ENCODE measurements around the gene TMEM209. TPM values are rescaled to one million over a fixed set of nuclear protein-coding genes. Genes with fewer than 3 reads are reported as not detected.
"Not testable (repeated sequence)": the region's sequence is repeated elsewhere in the genome, so short reads cannot be mapped to it uniquely, and the experiment has no call there.

TMEM209 gene
- total RNA-seq, 6 experiments from 2014 or later, result 5.8 to 10.9 (median 8.9) TPM

DNA sequence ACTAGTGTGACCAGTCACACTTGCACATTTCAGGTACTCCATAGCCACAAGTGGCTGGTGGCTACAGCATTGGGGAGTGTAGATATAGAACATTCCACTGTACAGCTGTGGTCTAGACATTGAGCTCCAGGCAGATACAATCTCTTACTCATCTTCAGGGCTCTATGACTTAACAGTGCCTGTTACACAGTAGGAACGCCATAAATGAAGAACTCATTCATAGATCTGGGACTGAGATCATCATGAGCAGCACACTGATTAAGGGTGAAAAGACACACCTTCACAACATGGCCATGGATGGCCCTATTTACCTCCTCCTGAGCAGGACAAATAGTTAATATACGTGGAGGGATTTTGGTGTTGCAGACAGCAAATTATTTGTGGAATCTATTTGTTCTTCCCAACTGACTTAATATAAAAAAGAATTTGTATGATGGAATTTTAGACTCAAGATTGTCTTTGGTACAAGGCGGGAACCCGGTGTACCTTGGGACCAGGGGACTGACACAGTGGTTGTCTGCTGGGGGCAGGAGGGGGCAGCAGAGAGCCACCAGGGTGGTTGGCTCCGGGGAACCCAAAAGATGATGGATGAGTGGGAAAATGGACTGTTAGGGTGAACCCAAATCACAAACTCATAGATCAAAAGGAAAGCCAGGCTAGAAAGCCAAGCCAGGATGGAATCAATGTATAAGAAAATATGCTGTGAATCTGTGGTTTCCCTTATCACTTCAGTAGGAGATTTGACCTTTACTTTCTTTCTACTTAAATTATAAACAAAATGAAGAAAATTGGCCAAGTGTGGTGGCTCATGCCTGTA, 37.2 kb upstream of the TMEM209 start:
- DNase-seq, result peak; percentile 69 to 75 (median 71)
- Histone ChIP-seq H3K4me1 (no peaks in the 10 kb centered on the region), H3K27ac (no peak overlapping the region), H3K9me3 (no peaks in the 10 kb centered on the region), H3K27me3 (no peaks in the 10 kb centered on the region), H3K4me3 (no peak overlapping the region), H3K36me3 (no peaks in the 10 kb centered on the region)
- intact Hi-C loops (cut with DNase I), result no loop called here
- TF ChIP-seq, protein P1, sequence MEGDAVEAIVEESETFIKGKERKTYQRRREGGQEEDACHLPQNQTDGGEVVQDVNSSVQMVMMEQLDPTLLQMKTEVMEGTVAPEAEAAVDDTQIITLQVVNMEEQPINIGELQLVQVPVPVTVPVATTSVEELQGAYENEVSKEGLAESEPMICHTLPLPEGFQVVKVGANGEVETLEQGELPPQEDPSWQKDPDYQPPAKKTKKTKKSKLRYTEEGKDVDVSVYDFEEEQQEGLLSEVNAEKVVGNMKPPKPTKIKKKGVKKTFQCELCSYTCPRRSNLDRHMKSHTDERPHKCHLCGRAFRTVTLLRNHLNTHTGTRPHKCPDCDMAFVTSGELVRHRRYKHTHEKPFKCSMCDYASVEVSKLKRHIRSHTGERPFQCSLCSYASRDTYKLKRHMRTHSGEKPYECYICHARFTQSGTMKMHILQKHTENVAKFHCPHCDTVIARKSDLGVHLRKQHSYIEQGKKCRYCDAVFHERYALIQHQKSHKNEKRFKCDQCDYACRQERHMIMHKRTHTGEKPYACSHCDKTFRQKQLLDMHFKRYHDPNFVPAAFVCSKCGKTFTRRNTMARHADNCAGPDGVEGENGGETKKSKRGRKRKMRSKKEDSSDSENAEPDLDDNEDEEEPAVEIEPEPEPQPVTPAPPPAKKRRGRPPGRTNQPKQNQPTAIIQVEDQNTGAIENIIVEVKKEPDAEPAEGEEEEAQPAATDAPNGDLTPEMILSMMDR (IDR thresholded peaks at IDR 0.05), result peak; percentile 75 to 89 (median 79)
- no peak for TF ChIP-seq POLR2A (IDR thresholded peaks at IDR 0.05)
- 17% methylated on average over 5 of the region's 5 CpGs for WGBS (ENCODE audit: insufficient coverage, low coverage, low lambda C conversion rate, missing lambda C conversion rate)
- ATAC-seq, result peak; percentile 92 to 97 (median 94)

DNA sequence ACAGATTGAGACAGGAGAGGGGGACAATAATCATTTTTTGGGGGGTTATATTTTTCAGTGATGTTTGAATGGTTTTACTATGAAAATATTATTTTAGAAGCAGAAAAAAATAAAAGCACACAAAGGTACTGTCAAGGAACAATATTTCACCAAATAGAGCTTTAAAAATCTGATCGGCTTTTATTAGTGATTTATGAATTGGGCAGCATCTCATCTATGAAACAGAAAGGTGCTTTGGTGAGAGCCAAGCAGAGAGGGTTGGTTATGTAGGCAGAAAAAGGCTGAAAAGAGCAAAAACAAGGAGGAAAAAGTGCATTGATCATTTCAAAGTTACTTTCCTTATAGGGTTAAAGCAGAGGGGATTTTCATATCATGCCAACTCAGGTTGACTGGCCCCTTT, 35.0 kb upstream of the TMEM209 start:
- ATAC-seq (no peak), DNase-seq (no peak)
- Histone ChIP-seq H3K27me3 (no peaks in the 10 kb centered on the region), H3K27ac (no peak overlapping the region), H3K36me3 (no peaks in the 10 kb centered on the region), H3K4me1 (no peaks in the 10 kb centered on the region), H3K4me3 (no peak overlapping the region), H3K9me3 (no peaks in the 10 kb centered on the region)
- 59% methylated on average over 1 of the region's 1 CpG for WGBS (ENCODE audit: insufficient coverage, low coverage, low lambda C conversion rate, missing lambda C conversion rate)
- intact Hi-C loops (cut with DNase I), result no loop called here
- TF ChIP-seq, protein P1 (IDR thresholded peaks at IDR 0.05), result no peak
- no peak for TF ChIP-seq POLR2A (IDR thresholded peaks at IDR 0.05)

DNA sequence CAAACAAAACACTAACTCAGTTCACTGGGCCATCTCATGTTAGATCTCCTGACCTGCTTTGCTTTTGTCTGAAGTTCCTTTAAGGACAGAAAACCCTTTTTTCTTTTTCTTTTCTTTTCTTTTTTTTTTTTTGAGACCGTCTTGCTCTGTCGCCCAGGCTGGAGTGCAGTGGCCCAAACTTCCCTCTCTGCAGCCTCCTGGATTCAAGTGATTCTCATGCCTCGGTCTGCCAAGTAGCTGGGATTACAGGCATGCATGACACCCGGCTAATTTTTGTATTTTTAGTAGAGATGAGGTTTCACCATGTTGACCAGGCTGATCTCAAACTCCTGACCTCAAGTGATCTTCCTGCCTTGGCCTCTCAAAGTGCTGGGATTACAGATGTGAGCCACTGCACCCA, 31.2 kb upstream of the TMEM209 start:
- H3K4me3 ChIP-seq; H3K36me3 ChIP-seq; DNase-seq; H3K4me1 ChIP-seq; H3K27ac ChIP-seq; intact Hi-C loops (cut with DNase I); H3K9me3 ChIP-seq; ATAC-seq; H3K27me3 ChIP-seq: not testable (repeated sequence)
- 50% methylated on average over 1 of the region's 4 CpGs for WGBS (ENCODE audit: insufficient coverage, low coverage, low lambda C conversion rate, missing lambda C conversion rate)

DNA sequence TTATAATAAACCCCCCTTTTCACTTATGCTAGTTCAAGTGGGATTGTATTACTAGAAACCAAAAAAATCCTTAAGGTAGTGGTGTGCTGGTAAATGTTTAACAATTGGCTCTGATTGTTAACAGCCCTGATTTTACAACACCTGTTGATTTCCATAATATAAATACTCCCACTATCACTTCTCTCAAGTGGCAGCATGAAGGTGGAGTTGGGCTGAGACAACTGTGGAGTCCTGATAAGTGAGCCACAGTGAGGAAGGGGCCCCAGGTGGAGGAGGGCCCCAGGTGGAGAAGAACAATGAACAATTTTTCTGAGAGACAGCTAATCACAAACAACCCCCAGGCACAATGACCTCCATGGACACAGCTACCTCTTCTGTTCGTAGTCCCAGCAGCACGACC, 28.9 kb upstream of the TMEM209 start:
- WGBS (ENCODE audit: insufficient coverage, low coverage, low lambda C conversion rate, missing lambda C conversion rate), result 86% methylated on average over 2 of the region's 2 CpGs
- TF ChIP-seq, protein P1 (IDR thresholded peaks at IDR 0.05), result no peak
- TF ChIP-seq POLR2A (IDR thresholded peaks at IDR 0.05), result no peak
- H3K4me1 ChIP-seq, result no peaks in the 10 kb centered on the region
- H3K27me3 ChIP-seq, result no peaks in the 10 kb centered on the region
- no peak overlapping the region for H3K27ac ChIP-seq
- ATAC-seq, result no peak
- H3K4me3 ChIP-seq, result no peak overlapping the region
- intact Hi-C loops (cut with DNase I), result no loop called here
- no peaks in the 10 kb centered on the region for H3K36me3 ChIP-seq
- H3K9me3 ChIP-seq, result no peaks in the 10 kb centered on the region
- DNase-seq, result no peak

DNA sequence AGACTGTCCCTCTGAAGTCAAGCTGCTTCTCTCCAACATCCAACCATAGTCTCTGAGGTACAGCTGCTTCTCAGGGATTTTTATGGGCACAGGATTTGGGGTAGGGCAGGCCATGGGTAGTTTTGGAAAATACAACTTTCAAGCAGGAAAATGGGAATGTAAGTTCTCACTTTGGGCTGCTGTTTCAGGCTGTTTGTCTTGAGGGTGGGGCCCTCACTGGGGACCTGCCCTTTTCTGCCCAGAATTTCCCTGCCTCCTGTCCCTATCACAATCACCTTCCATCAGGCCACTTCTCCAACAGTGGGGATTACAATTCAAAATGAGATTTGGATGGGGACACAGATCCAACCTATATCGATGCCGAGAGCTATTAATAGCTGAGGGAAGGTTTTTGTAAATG, 27.0 kb upstream of the TMEM209 start:
- Histone ChIP-seq H3K4me1 (no peaks in the 10 kb centered on the region), H3K27ac (no peak overlapping the region), H3K9me3 (no peaks in the 10 kb centered on the region), H3K4me3 (no peak overlapping the region), H3K36me3 (no peaks in the 10 kb centered on the region), H3K27me3 (no peaks in the 10 kb centered on the region)
- DNase-seq (no peak), ATAC-seq (no peak)
- TF ChIP-seq, protein P1 (IDR thresholded peaks at IDR 0.05), result no peak
- 94% methylated on average over 2 of the region's 2 CpGs for WGBS (ENCODE audit: insufficient coverage, low coverage, low lambda C conversion rate, missing lambda C conversion rate)
- intact Hi-C loops (cut with DNase I), result no loop called here

Measured in right lobe of liver (tissue), 6 donors.